Endometrial microvascular endothelial cells (primary cell): ENCODE results near the gene GRIK5. TPM values are rescaled to one million over a fixed set of nuclear protein-coding genes. Genes with fewer than 3 reads are reported as not detected.

Experiments
- in situ Hi-C: cut with HindIII; loops from 2 replicates; pipeline ENCODE4 v1.10.0; 2017; ENCODE audit warnings: low sequenced_read_pairs, low pct_unique_long_range_greater_than_20kb; ENCODE audit errors: inconsistent ontology term
- total RNA-seq: library from RNA; depleted of rRNA; stranded (reverse); fragments of >200 nt; gene quantifications from one replicate; pipeline ENCODE4 v1.2.3, GENCODE V29; 2015; ENCODE audit errors: inconsistent ontology term

GRIK5 gene
- total RNA-seq, 1 donor from 2014 or later, result not detected

DNA sequence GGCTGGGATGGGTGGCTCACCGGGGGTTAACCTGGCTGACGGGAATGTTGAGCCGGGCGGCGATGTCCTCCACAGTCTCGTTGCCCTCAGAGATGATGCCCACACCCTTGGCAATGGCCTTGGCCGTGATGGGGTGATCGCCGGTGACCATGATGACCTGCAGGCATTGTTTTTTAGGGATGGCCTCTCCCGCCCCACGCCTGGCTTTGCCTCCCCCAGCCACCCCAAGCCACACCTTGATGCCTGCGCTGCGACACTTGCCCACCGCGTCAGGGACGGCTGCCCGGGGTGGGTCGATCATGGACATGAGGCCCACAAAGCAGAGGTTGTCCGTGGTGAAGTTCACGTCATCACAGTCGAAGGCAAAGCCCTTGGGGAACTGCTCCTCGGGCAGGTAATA, 92.1 kb downstream of the GRIK5 start:
- in situ Hi-C loops, result no loop called here

DNA sequence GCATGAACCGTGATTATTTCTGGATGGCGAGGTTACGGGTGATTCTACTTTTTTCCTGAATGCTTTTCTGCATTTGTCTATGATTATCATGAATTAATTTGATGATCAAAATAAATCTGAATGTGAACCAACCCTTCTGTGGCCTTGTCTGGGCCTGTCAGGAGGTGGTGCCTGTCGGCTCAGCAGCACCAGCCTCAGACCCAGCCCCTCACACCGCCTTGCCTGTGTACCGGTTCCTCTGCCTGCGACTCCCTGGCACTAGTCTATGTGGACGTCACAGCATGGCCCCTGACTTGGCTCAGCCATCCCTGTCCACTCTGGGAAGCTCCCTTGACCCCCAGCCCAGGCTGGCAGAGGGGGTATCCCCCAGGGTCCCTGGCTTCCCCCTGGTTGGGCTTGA, 95.4 kb downstream of the GRIK5 start:
- in situ Hi-C loops, result no loop called here

- in situ Hi-C loops, result no loop called here
Measured at GRCh38 chr19:41971363-41971762, 98.6 kb downstream of the GRIK5 start.

- in situ Hi-C loops, result no loop called here
Measured at GRCh38 chr19:41969772-41970458, 100.1 kb downstream of the GRIK5 start.

- in situ Hi-C loops, result no loop called here
Measured at GRCh38 chr19:41968751-41969595, 101.0 kb downstream of the GRIK5 start.

DNA sequence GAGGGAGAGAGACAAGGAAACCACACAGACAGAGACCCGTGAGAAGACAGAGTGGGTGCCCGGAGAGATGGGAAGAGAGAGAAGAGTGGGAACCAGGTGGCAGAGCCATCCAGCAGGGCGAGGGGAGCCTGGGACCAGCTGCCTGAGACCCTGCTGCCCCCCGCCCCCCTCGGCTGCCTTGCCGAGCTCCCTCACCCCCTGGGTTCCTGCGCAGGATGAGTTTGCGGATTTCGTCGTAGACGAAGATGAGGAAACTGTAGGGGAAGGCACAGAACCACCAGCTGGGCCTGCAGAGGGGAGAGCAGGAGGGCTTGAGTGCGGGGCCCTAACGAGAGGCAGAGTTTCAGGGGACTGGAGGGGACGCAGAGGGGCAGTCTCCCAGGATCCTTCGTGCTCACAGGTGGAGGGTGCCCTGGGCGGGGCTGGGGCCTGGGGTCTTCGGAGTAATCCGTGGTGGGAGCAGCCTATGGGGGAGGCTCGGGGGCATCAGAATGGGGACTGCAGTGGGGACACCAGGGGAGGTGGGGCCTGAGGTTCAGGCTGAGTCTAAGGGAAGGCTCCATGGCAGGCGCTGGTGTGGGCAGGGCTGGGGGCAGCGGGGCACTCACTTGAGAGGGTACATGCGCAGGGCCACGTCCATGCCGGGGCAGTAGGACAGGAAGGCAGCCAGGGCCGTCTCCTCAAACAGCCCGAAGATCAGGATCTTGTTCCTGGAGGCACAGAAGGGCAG, 102.8 kb downstream of the GRIK5 start:
- in situ Hi-C loops, result no loop called here

GRCh38 chr19:41965106-41965505, 104.9 kb downstream of the GRIK5 start:
- in situ Hi-C loops, result no loop called here

- in situ Hi-C loops, result no loop called here
Measured at GRCh38 chr19:41960973-41961372, 109.0 kb downstream of the GRIK5 start.

DNA sequence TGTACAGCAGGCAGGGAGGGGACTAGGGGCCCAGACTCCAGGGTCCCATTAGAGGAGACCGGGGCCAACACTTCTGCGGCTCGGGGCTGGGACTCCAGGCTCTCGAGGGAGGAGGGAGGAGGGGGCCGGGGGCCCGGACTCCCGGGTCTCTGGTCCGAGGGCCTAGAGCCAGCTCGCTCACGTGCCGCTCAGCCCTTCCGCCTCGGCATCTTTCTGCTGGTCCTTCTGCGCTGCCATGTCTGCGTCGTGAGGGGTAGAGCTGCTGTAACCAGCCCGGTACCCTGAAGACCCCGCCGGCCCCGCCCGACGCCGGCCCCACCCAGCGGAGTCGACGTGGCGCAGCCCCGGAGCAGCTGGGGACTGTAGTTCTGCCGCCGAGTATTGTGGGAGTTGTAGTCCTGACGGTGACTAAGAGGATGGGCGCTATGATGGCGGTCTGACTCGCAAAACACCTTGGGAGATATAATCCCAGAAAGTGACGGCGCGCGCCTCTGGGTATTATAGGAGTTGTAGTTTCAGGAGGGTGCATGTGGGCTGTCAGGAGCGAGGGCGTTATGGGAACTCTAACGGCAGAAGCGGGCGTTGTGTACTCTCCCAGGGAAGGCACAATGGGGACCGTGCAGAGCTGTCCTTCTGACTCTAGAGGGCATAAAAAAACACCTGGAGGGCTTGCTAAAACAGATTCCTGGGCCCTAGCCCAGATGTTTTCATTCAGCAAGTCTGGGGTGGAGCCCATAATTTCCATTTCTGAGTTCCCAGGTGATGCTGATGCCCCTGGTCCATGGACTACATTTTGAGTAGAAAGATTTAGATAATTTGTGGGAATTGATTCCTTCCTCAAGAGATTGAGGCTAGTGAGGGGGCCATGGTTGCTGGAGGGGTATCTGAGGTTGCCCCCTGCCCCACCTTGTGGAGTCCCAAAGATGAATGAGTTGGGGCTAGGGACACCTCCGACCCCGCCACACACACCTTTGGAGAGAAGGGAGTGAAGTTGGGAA, 110.7 kb downstream of the GRIK5 start, which contains the start of gene RABAC1:
Gene RABAC1 (minus strand): TSS at position 266 of the 998 bp plus-strand sequence. CDS start 29 bp downstream, at position 237.
- in situ Hi-C loops, result no loop called here

DNA sequence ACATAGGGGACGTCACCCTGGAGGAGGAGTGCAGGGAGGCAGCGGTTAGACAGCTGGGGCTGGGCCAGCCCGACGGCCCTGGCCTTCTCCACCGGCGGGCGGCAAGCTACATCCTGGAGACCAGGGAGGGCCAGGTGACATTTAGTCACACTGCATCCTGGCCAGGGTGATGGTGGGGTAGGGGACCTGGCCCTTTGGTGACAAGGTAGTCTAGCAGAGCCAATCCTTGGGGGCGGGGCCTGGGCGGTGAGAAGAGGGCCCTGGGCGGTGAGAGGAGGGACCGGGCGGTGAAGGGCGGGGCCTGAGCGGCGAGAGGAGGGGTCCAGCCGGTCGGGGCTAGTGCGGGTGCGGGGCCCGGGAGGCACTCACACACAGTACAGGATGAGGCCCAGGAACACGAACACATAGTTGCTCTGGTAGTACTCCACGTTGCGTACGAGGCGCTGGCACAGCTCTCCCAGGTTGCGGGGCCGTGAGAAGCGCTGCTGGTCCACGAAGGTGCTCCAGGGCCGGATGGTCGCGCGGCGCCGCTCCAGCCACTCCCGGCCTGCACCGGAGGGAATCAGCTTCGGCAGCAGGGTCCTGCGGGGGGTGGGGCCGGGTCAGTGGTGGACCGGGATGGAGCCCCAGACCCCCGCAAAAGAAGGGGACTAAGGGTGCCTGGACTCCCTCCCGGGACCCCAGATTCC, 111.5 kb downstream of the GRIK5 start:
- in situ Hi-C loops, result no loop called here

DNA sequence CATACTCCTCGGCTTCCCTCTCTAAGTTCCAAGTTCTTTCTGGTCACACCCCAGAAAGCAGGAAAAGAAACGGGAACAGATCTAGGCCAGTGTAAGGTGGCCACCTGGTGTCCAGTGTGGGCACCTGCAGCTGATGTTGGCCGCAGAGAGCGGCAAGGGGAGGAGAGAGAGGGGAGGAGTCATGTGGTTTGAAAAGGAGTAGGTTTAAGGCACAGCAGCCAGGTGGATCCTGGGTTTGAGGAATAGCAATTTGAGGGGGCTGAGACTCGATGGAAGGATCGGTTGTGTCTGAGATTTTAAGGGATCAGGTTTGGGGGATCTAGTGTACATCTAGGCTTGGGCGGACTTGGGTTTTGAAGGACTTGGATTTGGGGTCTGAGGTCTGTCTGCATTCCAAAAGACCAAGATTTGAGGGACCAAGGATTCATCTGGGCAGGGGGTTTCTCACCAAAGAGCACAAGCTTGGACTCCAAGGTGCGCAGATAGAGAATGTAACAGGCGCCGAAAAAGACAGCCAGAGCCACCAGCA, 112.1 kb downstream of the GRIK5 start:
- in situ Hi-C loops, result no loop called here

DNA sequence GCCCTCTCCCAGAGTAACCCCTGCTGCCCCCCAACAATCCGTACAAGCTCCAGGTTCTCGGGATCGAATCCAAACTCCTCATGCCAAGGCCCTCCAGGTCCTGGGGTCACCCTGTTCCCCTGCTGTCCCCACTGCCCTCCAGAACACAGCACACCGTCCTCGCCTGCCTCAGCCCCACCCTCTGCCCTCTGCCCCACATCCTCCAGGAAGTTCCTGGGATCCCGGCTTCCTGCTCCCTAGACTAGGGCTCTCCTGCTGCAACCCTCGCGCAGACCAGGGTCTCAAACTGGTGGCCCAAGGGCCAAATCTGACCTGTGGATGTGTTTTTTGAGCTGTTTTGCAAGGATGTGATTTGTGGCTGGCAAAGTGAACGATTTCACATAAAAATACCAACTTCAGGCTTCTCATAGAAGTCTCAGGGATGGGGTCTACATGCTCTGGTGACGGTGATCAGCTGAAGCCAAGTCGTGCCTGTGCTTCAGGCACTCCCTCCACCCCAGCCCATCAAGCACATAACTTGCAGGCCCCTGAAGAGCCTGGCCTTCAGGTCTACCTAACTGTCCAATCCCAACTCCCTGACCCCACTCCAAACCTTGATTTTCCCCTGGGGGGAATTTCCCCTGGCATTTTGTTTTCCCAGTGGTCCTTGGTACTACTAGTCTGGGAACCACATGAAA, 112.7 kb downstream of the GRIK5 start:
- in situ Hi-C loops, result no loop called here

GRCh38 chr19:41956621-41957020, 113.4 kb downstream of the GRIK5 start:
- in situ Hi-C loops, result no loop called here

DNA sequence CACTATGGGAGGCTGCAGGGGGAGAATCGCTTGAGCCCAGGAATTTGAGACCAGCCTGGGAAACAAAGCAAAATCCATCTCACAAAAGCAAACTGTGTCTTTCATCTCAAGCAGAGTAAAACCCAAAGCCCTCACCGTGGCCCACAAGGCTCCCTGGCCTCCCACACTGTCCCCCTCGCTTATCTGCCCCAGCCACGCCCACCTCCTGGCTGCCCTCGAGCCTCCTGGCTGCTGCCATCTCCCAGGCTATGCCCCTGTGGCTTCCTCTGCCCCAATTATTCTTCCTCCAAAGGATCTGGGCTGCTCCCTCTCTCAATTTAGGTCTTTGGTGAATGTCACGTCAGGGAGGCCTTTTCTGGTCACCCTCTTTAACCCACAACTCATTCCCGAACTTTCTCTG, 114.5 kb downstream of the GRIK5 start:
- in situ Hi-C loops, result no loop called here

DNA sequence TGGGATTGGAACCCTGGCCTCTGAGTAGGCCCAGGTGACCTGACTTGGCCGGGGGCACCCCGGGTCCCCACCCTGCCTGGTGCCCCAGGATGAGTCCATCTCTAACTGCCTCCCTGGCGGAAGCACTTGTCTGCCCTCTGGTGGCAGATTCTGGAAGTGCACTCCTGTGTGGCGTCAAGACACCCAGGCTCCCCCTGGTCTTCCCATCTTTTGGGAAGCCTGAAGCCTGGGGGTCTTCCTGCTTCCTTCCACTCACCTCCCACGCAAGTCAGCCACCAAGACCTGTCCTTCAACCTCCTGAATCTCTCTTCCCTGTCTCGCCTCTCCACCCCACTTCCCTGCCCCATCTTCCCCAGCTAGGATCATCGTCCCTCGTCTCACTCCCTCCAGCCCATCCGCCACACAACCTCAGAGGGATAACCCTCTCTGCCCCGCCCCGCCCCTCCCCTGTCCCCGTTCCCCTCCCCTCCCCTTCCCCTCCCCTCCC, 118.3 kb downstream of the GRIK5 start:
- in situ Hi-C loops, result no loop called here
